ENCODE data around the gene DDX27.
A peak's percentile ranks its signal among the peaks of the same experiment; 100 is the strongest.

DDX27 gene

GRCh38 chr20:49278036-49278817, 59.0 kb downstream of the DDX27 start, which contains the start of gene ZNFX1:
Gene ZNFX1 (minus strand): TSS chr20:49278057. CDS start chr20:49275839, 2,218 bp downstream.
- Histone ChIP-seq H3K36me3 (peaks cover 46 to 63% (median 58%) of the 10 kb centered on the region in 3 donors), H3K4me1 (peaks cover 0 to 70% (median 33%) of the 10 kb centered on the region in 4 donors)
- intact Hi-C loops (cut with DNase I; ENCODE audit: low total_unique reads) = no loop called here

GRCh38 chr20:49278818-49279676, 59.8 kb downstream of the DDX27 start:
- H3K4me1 ChIP-seq = peaks cover 0 to 70% (median 35%) of the 10 kb centered on the region in 4 donors
- no peak for TF ChIP-seq CTCF (IDR thresholded peaks at IDR 0.05)
- peak overlapping the region; percentile 92 to 96 for H3K27ac ChIP-seq
- intact Hi-C loops (cut with DNase I; ENCODE audit: low total_unique reads) = no loop called here
- H3K36me3 ChIP-seq = peaks cover 46 to 63% (median 59%) of the 10 kb centered on the region in 3 donors
- peaks cover 0 to 8% (median 0%) of the 10 kb centered on the region in 3 donors for H3K9me3 ChIP-seq
- H3K4me3 ChIP-seq = peak overlapping the region; percentile 82 to 94
- DNase-seq = peak in 1 of 2 donors; percentile 67
- H3K27me3 ChIP-seq = no peaks in the 10 kb centered on the region

More at GRCh38 chr20:49278036-49278817, 59.0 kb downstream of the DDX27 start, which contains the start of gene ZNFX1:
- Histone ChIP-seq H3K27me3 (no peaks in the 10 kb centered on the region), H3K9me3 (peaks cover 0 to 7% (median 0%) of the 10 kb centered on the region in 3 donors), H3K27ac (peak within 1 kb of the TSS; percentile 92 to 96), H3K4me3 (peak within 1 kb of the TSS; percentile 82 to 94)
- TF ChIP-seq CTCF (IDR thresholded peaks at IDR 0.05) = no peak
- DNase-seq = peak; percentile 99 to 100

- TF ChIP-seq CTCF (IDR thresholded peaks at IDR 0.05) = no peak
- intact Hi-C loops (cut with DNase I; ENCODE audit: low total_unique reads) = no loop called here
- peaks cover 0 to 76% (median 35%) of the 10 kb centered on the region in 4 donors for H3K4me1 ChIP-seq
- DNase-seq = no peak
- H3K27me3 ChIP-seq = no peaks in the 10 kb centered on the region
- peaks cover 0 to 8% (median 2%) of the 10 kb centered on the region in 3 donors for H3K9me3 ChIP-seq
- H3K27ac ChIP-seq = peak overlapping the region in 1 of 2 donors; percentile 92
- H3K4me3 ChIP-seq = peak overlapping the region; percentile 82 to 94
- peaks cover 53 to 65% (median 64%) of the 10 kb centered on the region in 3 donors for H3K36me3 ChIP-seq
These were observed 60.7 kb downstream of the DDX27 start for GRCh38 chr20:49279677-49280462.

DNA sequence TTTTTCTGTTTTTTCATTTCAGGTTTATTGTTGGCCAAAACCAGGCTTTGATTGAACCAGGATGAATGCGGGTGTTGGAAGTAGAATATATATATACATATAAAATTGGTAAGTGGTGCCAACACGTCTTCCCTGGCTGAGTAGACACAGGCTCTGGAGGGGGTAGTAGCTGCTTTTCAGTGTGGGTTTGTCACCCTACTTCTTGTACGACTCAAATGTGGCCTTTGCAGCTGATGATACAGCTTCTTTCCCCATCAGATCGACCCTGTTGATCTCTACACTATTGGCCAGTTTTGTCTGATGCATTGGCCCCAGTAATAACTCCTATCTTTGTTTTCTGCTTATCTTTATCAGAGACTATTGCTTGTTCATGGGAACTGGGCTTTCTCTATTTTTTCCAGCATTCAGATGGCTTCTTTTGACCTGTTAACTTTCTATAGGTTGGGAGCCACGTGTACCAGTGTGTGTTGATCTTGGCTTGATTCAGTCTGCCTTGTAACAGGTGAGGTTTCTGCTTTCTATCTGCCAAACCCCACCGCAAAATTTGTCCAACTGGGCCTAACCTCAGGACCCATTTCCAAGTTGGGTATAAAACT, 61.3 kb downstream of the DDX27 start:
- Histone ChIP-seq H3K27me3 (no peaks in the 10 kb centered on the region), H3K4me1 (peaks cover 0 to 70% (median 30%) of the 10 kb centered on the region in 4 donors), H3K27ac (peak overlapping the region in 1 of 2 donors; percentile 92), H3K36me3 (peaks cover 60 to 65% (median 64%) of the 10 kb centered on the region in 3 donors), H3K4me3 (peak overlapping the region; percentile 82 to 94), H3K9me3 (peaks cover 0 to 13% (median 9%) of the 10 kb centered on the region in 3 donors)
- intact Hi-C loops (cut with DNase I; ENCODE audit: low total_unique reads) = no loop called here
- no peak for DNase-seq
- TF ChIP-seq CTCF (IDR thresholded peaks at IDR 0.05) = no peak
